Left renal cortex interstitium (tissue), 4 donors: ENCODE data around the gene PRDM16. TPM values are rescaled to one million over a fixed set of nuclear protein-coding genes. Genes with fewer than 3 reads are reported as not detected.

Source experiments
- DNase-seq, 4 donors: peaks; one replicate each; pipeline ENCODE4 v3.0.0-alpha.2; 2013; ENCODE audit warnings: low read depth in 4 of 4, low spot score in 2 of 4, missing footprints in 1 of 4
- polyA plus RNA-seq, 4 donors: library from polyadenylated mRNA; unstranded; fragments of 120-200 nt; gene quantifications; one replicate each; pipeline ENCODE4 v1.2.1, GENCODE V29; 2013; ENCODE audit not compliant: insufficient read length in 4 of 4

The PRDM16 gene
- polyA plus RNA-seq, 4 donors, result 4.9 to 12.5 (median 7.0) TPM

DNA sequence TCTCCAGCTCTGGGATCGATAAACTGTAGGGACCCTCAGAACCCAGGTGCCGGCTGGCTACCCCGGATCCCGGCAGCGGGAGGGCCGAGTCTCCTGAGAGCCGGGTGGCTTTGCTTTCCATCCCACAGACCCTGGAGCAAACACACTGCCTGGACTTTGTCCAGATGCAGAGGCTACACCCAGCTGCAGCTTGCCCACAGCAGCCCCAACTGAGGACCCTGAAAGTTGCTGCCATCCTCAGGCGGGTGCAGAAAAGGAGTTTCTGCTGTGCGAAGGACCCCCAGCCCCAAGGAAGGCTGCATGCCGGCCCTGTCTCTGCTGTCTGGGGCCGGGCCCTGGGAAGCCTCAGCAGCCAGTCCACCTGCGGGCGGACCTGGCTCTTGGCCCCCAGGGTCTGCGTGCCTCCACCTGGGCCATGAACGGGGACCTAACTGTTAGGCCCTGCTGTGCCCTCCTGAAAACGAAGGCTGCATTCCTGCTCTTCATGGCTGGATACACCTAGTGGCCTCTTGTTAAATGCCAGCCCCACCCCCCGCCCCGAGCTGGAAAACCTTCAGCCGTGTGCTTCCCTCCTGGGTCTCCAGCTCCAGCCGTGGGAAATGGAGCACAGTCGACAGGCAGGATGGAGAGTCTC is 287.9 kb downstream of the PRDM16 start:
- no peak for DNase-seq

GRCh38 chr1:3357526-3358297 is 288.7 kb downstream of the PRDM16 start:
- DNase-seq, result no peak

DNA sequence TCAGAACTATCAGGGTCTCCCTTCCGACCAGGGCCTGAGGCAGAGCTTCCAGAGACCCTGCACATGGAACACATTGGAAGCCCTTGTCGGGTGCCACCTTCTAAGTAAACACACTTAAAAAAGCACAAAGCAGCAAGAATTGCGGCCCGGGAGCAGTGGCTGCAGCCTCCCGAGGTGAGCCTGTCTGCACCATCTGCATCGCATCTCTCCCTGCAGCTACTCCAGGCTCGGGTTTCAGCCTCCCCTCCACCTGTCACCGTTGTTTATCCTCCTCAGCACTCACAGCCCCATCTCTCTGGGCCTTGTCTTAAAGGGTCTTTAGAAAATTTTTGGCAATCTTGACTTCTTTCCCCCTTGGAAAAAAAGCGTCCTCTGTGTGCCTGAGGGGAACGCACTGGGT is 290.3 kb downstream of the PRDM16 start:
- DNase-seq, result no peak

DNA sequence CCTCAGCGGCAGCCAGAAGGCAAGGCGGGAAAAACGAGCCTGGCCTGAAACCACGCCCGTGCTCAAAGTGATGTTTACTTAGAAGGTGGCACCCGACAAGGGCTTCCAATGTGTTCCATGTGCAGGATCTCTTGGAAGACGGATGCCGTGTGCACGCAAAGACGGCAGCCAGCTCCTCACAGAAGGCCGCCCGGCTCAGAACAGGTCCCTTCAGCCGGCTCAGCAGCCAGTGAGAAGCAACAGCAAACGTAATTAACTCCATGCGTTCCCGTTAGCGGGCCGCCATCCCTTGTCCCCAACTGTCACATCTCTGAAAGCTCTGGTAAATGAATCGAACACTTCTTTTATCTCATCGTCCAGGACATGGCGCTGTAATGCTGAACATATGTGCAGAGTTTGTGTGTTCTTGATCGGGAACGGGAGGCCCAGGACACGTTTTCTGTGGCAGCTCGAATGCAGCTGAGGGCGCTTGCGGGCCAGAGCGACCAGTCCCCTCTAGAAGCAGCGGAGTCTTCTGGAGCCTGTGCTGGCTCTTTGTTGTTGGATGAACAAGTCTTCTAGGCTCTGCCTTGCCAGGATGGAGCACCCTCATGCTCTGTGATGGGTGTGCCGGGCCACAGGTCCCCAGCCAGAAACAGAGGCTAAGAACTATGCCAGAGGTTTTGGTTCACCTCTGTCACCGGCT is 290.9 kb downstream of the PRDM16 start:
- no peak for DNase-seq

DNA sequence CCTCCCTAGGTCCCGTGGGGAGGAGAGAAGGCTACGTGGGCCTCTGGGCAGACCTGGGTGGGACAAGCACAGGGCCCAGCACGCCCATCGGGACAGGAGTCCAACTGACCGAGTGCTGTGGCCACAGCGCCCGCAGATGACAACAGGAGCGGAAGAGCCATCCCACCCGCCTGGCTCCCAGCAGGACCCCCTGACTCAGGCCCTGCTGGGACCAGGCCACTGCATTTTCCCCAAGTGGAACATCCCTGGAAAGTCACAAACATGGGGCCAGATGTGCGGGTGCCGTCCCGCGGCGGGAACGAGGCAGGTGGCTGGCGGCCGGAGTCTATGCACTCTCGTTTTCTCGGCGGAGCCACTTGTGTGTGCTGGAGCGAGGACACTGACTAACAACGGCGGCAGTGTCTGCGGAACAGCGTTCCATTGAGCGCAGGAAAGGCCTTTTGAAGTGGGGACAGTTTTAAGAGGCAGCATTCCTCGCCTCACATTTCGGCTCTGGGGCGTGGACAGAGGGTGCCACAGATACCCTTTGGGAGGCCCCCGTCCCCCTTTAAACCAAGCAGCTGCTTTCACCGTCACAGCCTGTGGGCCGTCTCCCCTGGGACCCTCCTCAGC is 291.7 kb downstream of the PRDM16 start:
- no peak for DNase-seq

DNA sequence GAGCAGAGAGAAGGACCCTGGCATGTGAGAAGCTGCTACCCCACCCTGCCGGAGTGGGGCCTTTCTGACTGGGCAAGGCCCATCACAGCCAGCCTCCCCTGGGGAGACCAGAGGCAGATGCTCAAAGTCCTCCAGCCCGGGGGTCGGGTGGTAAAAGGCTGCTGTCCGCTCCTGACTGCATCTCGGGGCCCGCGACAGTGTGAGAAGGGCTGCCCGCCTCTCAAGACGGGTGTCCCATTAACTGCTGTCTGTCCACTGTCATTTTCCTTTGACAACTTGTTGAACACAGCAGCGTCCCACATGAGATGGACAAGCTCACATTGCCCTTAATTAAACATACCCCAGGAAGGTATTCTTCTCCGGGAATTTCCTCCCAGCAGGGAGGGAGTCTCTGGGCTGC is 294.0 kb downstream of the PRDM16 start:
- DNase-seq, result no peak

DNA sequence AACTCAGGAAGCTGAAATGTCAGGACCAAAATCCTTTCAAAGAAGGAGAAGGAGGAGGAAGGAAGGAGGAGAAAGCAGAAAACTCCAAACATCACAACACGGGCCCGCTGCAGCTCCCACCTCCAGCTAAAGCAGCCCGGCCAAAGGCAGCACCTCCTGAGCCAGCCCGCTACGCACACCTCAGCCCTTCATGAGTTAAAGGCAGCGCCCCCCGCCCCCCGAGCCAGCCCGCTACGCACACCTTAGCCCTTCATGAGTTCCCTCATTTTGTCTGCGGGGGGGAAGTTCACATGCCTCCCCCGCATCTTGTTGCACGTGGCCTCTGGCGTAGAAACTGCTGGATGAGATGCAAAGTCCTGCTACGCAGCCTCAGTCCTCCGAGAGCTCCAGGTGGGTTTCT is 294.8 kb downstream of the PRDM16 start:
- DNase-seq, result no peak

DNA sequence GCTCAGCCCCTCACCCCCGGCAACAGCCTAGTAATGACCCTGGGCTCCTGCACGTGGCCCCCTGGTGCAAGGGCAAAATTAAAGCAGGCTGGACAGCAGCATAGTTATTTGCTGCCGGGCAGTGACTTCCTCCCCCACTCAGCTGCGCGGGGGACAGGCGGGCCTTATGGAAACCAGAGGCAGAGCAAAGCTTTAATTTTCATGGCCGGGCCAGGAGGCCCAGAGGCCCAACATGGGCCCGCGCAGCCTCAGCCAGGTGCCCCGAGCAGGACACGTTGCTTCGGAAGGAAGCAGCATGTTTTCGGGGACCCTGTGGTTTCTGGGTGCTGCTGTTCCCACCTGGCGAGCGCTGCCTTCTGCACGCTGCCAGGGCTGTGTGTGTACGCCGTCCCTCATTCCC is 295.5 kb downstream of the PRDM16 start:
- no peak for DNase-seq

DNA sequence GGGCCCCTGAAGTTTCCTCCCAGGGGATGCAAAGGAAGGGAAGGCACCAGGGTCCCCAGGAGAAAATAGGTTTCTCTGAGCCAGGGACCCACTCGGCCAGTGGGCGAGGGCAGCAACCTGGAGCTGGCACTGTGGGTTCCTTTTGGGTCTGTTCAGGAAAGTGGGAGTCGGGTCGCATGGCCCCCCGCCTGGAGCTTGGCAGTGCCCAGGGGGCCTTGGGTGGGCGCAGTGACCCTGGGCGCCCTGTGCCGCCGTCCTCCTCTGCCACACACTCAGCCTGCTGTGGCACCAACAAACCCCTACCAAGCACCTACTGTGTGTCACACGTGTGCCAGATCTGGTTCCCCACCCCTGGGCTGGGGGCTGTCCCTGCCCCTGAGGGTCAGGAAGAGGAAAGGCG is 296.0 kb downstream of the PRDM16 start:
- DNase-seq, result no peak

DNA sequence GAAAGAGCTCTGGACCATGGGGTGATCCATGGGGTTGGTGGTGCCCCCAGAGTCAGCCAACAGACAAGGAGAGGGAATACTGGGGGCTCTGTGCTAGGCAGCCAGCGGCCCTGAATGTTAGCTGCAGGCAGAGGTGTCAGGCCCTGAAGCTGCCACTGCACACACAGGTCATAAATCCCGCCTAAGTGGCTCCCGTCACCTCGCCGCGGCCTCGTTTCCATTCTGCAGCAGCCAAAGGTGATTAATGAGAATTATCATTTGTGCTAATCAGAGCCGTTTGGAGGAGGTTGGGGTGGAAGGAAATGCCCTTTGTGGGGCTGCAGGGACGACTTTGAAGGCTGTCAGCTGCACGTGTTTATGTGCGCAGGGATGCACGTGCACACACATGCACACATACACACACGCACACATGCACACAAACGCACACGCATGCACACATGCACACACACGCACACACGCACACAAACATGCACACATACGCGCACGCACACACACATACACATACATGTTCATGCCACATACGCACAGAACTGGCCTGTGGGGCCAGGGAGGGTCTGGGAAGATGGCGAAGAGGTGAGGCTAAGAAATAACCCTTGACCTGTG is 296.6 kb downstream of the PRDM16 start:
- no peak for DNase-seq

- DNase-seq, result no peak
Observed at GRCh38 chr1:3366126-3367051, 297.4 kb downstream of the PRDM16 start.

DNA sequence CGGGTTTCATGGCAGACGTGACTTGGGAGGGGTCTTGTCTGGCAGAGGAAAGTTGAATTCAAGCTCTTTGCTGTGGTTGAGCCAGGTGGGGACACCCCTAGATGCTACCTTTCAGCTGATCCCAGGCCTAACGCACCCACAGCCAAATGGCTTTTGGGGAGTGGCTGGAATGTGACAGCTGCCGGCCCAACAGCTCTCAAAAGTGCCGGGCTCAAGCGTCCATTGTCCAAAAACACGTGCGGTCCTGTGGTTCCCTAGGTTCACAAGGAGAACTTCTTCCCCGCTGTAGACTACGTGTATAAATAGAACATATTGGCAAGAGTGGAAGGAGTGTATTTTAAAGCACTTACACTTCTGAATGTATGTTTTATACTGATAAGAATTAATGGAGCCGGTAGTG is 298.4 kb downstream of the PRDM16 start:
- DNase-seq, result no peak

DNA sequence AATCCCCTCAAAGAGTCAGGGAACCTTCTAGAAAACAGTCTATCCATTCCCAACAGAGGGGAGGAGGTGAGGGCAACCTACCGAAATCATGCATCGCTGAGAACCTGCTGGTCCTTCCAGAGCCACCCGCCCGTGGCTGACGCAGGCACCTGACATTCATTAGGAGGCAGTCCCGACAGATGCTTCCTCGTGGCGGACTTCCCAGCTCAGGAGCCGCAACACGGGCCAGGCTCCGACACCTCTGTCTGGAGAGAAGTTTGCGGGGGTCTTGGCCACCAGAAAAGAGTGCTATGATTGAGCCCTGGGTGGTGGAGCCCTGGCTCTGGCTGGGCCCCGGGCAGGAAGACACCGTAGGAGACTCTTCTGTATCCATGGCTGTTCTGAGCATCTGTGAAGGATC is 299.1 kb downstream of the PRDM16 start:
- DNase-seq, result no peak

DNA sequence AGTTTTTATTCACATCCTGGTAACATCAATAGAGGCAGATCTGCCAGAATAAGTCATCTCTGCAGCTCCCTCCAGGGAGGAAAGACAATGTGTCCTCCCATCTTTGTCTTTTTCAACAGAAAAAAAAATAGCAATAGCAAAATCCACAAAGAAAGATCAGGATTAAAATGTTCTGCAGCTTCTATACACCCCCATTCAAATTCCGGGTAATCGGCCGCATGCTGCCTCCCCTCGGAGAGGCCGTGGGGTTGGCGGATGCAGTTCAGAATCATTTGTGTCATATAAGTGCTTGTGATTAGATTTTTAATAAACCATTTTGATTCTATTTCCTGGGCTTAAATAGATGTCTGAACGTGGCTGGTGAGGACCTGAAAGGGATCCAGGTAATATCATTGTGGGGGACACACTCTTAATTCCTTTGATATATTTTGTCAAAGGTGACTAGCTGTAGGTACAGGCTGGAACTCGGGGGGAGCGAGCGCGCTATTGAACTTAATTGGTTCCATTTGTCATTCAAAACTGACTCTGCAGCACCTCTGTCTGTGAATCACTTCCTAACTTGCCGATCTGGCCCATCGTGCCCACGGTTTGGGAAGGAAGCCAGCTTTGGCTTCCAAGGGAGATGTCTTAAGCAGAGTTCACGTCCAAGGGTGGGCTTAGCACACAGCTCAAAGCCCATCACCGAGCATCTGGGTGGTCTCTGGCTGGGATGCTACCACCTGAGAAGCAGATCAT is 299.9 kb downstream of the PRDM16 start:
- DNase-seq, result no peak

DNA sequence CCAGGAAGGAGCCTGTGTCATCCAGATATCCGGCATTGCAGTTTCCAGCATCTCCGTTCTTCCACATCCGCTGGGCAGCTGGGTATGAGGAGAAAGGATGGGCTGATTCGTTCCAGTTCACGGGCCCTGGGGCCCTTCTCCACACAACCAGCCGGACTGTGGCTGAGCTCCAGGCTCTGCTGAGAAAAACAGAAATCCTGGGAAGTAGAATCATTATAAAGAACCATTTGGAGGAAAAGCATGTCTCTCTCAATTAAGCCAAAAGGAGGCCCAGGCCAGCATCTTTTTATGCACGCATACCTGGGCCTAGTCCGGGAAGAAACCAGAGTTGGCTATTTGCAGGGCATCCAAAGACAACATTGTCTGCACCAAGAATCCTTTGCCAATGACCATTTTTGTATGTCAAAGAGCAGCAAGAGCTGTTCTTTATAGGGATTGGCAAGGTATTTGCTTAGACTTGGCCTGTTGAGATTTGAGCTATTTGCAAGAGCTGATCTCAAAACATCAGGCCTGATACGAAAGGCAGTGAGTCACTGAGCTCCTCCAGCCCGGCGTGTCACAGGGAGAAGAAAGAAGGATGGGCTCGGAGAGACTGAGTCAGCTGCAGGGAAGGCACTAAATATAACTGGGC is 300.6 kb downstream of the PRDM16 start:
- no peak for DNase-seq

GRCh38 chr1:3370856-3371703 is 302.1 kb downstream of the PRDM16 start:
- DNase-seq, result no peak

DNA sequence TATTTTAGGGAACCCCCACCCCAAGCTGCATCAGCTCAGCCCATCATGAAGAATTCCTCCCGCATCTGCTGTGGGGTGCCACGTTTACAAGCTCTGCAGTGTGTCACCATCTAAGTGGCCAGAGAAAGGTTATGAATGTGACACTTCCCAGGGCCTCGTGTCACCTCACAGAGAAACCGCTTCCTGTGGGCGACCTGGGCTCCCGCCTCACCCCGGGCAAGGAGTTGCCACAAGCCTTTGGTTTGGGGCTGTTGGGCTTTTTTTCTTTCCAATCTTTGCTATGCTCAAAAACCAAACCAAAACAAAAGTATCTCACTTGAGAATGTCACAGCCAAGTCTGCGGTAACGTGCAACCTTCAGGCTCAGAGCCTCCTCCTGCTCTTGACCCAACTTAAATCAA is 303.3 kb downstream of the PRDM16 start:
- DNase-seq, result no peak

DNA sequence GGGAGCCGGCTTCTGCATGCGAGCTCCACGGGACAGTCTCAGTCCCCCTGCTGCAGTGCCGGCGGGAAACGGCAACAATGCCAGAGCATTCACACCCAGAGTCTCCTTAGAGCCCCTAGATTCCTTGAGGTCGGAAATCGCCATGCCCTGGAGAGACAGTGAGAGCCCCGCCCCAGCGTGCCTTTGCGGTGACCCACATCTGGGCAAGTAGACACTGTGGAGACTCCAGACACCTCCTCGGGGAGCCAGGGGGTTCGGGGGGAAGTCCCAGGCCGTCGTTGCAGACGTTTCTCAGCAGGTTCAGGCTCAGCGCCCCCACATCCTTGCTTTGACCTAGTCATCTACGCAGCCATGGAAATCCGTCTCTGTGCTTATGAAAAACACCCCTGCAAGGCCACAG is 304.2 kb downstream of the PRDM16 start:
- no peak for DNase-seq
